ENCODE results near the gene CRADD. TPM values are rescaled to one million over a fixed set of nuclear protein-coding genes. Genes with fewer than 3 reads are reported as not detected.
A peak's percentile ranks its signal among the peaks of the same experiment; 100 is the strongest.

The CRADD gene
- total RNA-seq, 1 donor: 12.5 TPM

- no peak for TF ChIP-seq CTCF (IDR thresholded peaks at IDR 0.05; ENCODE audit: insufficient read depth, low read depth, low read length)
- no peak overlapping the region for H3K4me3 ChIP-seq (ENCODE audit: low read depth, low read length)
- no peak for DNase-seq (ENCODE audit: low read depth)
Measured at GRCh38 chr12:93684716-93685115, 7.5 kb downstream of the CRADD start.

GRCh38 chr12:93686572-93687356, 9.6 kb downstream of the CRADD start:
- TF ChIP-seq CTCF (IDR thresholded peaks at IDR 0.05; ENCODE audit: insufficient read depth, low read depth, low read length): no peak
- no peak overlapping the region for H3K4me3 ChIP-seq (ENCODE audit: low read depth, low read length)
- no peak for DNase-seq (ENCODE audit: low read depth)

GRCh38 chr12:93689076-93689834, 12.1 kb downstream of the CRADD start:
- no peak for TF ChIP-seq CTCF (IDR thresholded peaks at IDR 0.05; ENCODE audit: insufficient read depth, low read depth, low read length)
- DNase-seq (ENCODE audit: low read depth): peak; percentile 87
- H3K4me3 ChIP-seq (ENCODE audit: low read depth, low read length): no peak overlapping the region

- no peak for DNase-seq (ENCODE audit: low read depth)
- no peak overlapping the region for H3K4me3 ChIP-seq (ENCODE audit: low read depth, low read length)
- no peak for TF ChIP-seq CTCF (IDR thresholded peaks at IDR 0.05; ENCODE audit: insufficient read depth, low read depth, low read length)
Measured at GRCh38 chr12:93696462-93696861, 19.3 kb downstream of the CRADD start.

GRCh38 chr12:93698307-93699092, 21.3 kb downstream of the CRADD start:
- TF ChIP-seq CTCF (IDR thresholded peaks at IDR 0.05; ENCODE audit: insufficient read depth, low read depth, low read length): no peak
- H3K4me3 ChIP-seq (ENCODE audit: low read depth, low read length): no peak overlapping the region
- DNase-seq (ENCODE audit: low read depth): peak; percentile 24

- no peak for TF ChIP-seq CTCF (IDR thresholded peaks at IDR 0.05; ENCODE audit: insufficient read depth, low read depth, low read length)
- no peak overlapping the region for H3K4me3 ChIP-seq (ENCODE audit: low read depth, low read length)
- peak; percentile 68 for DNase-seq (ENCODE audit: low read depth)
Measured at GRCh38 chr12:93699271-93700145, 22.3 kb downstream of the CRADD start.
